Thymus (tissue), 11 donors: ENCODE results near the gene SLC25A22. TPM values are rescaled to one million over a fixed set of nuclear protein-coding genes. Genes with fewer than 3 reads are reported as not detected.

Experiments
- DNase-seq, 9 donors: peaks; one replicate each; pipeline ENCODE4 v3.0.0-alpha.2; 2013; ENCODE audit warnings: low spot score in 9 of 9, low read depth in 6 of 9, missing footprints in 1 of 9
- H3K27ac ChIP-seq, 2 donors: one replicate each; pipeline ENCODE4 v1.5.1; 2013; ENCODE audit warnings: control low read depth in 1 of 2, low read depth in 1 of 2, low read length in 1 of 2, mild to moderate bottlenecking in 1 of 2, moderate library complexity in 1 of 2
- H3K27me3 ChIP-seq, 2 donors: one replicate each; pipeline ENCODE4 v1.5.1; 2013; ENCODE audit warnings: low read length in 1 of 2; ENCODE audit not compliant: control insufficient read depth in 2 of 2, insufficient read depth in 1 of 2
- H3K36me3 ChIP-seq, 2 donors: one replicate each; pipeline ENCODE4 v1.5.1; 2013; ENCODE audit warnings: low read length in 1 of 2, mild to moderate bottlenecking in 1 of 2, moderate library complexity in 1 of 2; ENCODE audit not compliant: control insufficient read depth in 2 of 2, insufficient read depth in 2 of 2
- H3K4me1 ChIP-seq, 2 donors: one replicate each; pipeline ENCODE4 v1.5.1; 2013; ENCODE audit warnings: low read length in 2 of 2; ENCODE audit not compliant: control insufficient read depth in 2 of 2, insufficient read depth in 2 of 2
- H3K4me3 ChIP-seq, 2 donors: one replicate each; pipeline ENCODE4 v1.5.1; 2013; ENCODE audit warnings: low read length in 2 of 2, control low read depth in 1 of 2, mild to moderate bottlenecking in 1 of 2
- H3K9me3 ChIP-seq, 2 donors: one replicate each; pipeline ENCODE4 v1.5.1; 2013; ENCODE audit warnings: low read length in 1 of 2, mild to moderate bottlenecking in 1 of 2; ENCODE audit not compliant: control insufficient read depth in 2 of 2, insufficient read depth in 1 of 2
- WGBS: extraction: QIAGEN DNeasy Blood & Tissue Kit; methylation state at CpG from one replicate; pipeline ENCODE4 v1.1.7; 2013; 5-methylcytosine and 5-hydroxymethylcytosine counted together
- polyA plus RNA-seq: library from polyadenylated mRNA; stranded (reverse); fragments of 200-250 nt; gene quantifications from one replicate; pipeline ENCODE4 v1.2.3, GENCODE V29; 2013
- total RNA-seq: library from RNA; stranded (reverse); fragments of 120-200 nt; gene quantifications from one replicate; pipeline ENCODE4 v1.2.4, GENCODE V29; 2013
- donor health status: healthy.

The SLC25A22 gene
- total and polyA plus RNA-seq, 2 donors: 5.7 to 11.8 TPM

- H3K27ac ChIP-seq: no peak overlapping the region
- H3K9me3 ChIP-seq: no peaks in the 10 kb centered on the region
- no peak overlapping the region for H3K4me3 ChIP-seq
- DNase-seq: peak in 3 of 9 donors; percentile 26 to 65 (median 53)
- peaks cover 62 to 76% of the 10 kb centered on the region in 2 donors for H3K36me3 ChIP-seq
- H3K4me1 ChIP-seq: no peaks in the 10 kb centered on the region
- no peaks in the 10 kb centered on the region for H3K27me3 ChIP-seq
- 83% methylated on average over 19 of the region's 19 CpGs for WGBS
Measured at GRCh38 chr11:765025-765801, 32.9 kb downstream of the SLC25A22 start.

GRCh38 chr11:764322-765024, 33.6 kb downstream of the SLC25A22 start:
- H3K4me1 ChIP-seq: no peaks in the 10 kb centered on the region
- DNase-seq: no peak
- no peaks in the 10 kb centered on the region for H3K9me3 ChIP-seq
- WGBS: 96% methylated on average over 18 of the region's 18 CpGs
- H3K27me3 ChIP-seq: no peaks in the 10 kb centered on the region
- no peak overlapping the region for H3K27ac ChIP-seq
- no peak overlapping the region for H3K4me3 ChIP-seq
- H3K36me3 ChIP-seq: peaks cover 65 to 77% of the 10 kb centered on the region in 2 donors

- Histone ChIP-seq H3K4me3 (no peak overlapping the region), H3K9me3 (no peaks in the 10 kb centered on the region), H3K27ac (peak overlapping the region in 1 of 2 donors; percentile 2), H3K36me3 (peaks cover 72 to 79% of the 10 kb centered on the region in 2 donors), H3K27me3 (no peaks in the 10 kb centered on the region), H3K4me1 (no peaks in the 10 kb centered on the region)
- DNase-seq: no peak
- WGBS: 98% methylated on average over 22 of the region's 22 CpGs
Measured at GRCh38 chr11:763549-764321, 34.3 kb downstream of the SLC25A22 start.

- WGBS: 96% methylated on average over 24 of the region's 24 CpGs
- Histone ChIP-seq H3K27me3 (no peaks in the 10 kb centered on the region), H3K4me1 (no peaks in the 10 kb centered on the region), H3K4me3 (no peak overlapping the region), H3K36me3 (peaks cover 72 to 81% of the 10 kb centered on the region in 2 donors), H3K27ac (no peak overlapping the region), H3K9me3 (no peaks in the 10 kb centered on the region)
- no peak for DNase-seq
Measured at GRCh38 chr11:763073-763463, 35.0 kb downstream of the SLC25A22 start.

GRCh38 chr11:762421-763072, 35.5 kb downstream of the SLC25A22 start:
- H3K27ac ChIP-seq: no peak overlapping the region
- peak in 1 of 9 donors; percentile 28 for DNase-seq
- H3K36me3 ChIP-seq: peaks cover 74 to 86% of the 10 kb centered on the region in 2 donors
- H3K9me3 ChIP-seq: no peaks in the 10 kb centered on the region
- H3K4me3 ChIP-seq: no peak overlapping the region
- 71% methylated on average over 10 of the region's 10 CpGs for WGBS
- H3K27me3 ChIP-seq: no peaks in the 10 kb centered on the region
- H3K4me1 ChIP-seq: no peaks in the 10 kb centered on the region

GRCh38 chr11:761526-762108, 36.5 kb downstream of the SLC25A22 start:
- Histone ChIP-seq H3K36me3 (peaks cover 82% of the 10 kb centered on the region in 2 donors), H3K4me1 (no peaks in the 10 kb centered on the region), H3K4me3 (no peak overlapping the region), H3K9me3 (no peaks in the 10 kb centered on the region), H3K27ac (no peak overlapping the region), H3K27me3 (no peaks in the 10 kb centered on the region)
- 96% methylated on average over 8 of the region's 8 CpGs for WGBS
- DNase-seq: no peak

- H3K36me3 ChIP-seq: peaks cover 77 to 87% of the 10 kb centered on the region in 2 donors
Measured at GRCh38 chr11:760236-760635, 37.8 kb downstream of the SLC25A22 start.

GRCh38 chr11:749731-750130, 48.4 kb downstream of the SLC25A22 start:
- Histone ChIP-seq H3K36me3 (peaks cover 0 to 3% of the 10 kb centered on the region in 2 donors), H3K27me3 (peaks cover 0 to 8% of the 10 kb centered on the region in 2 donors), H3K4me3 (no peak overlapping the region), H3K4me1 (peaks cover 12 to 16% of the 10 kb centered on the region in 2 donors), H3K9me3 (peaks cover 0 to 2% of the 10 kb centered on the region in 2 donors), H3K27ac (no peak overlapping the region)
- WGBS: 81% methylated on average over 2 of the region's 2 CpGs
- no peak for DNase-seq

More at GRCh38 chr11:760236-760635, 37.8 kb downstream of the SLC25A22 start:
- Histone ChIP-seq H3K4me1 (no peaks in the 10 kb centered on the region), H3K27ac (no peak overlapping the region), H3K27me3 (no peaks in the 10 kb centered on the region), H3K4me3 (no peak overlapping the region), H3K9me3 (no peaks in the 10 kb centered on the region)
- DNase-seq: no peak
